OCI-LY1 (cell line): ENCODE measurements around the gene ZNF669.

Experiments used
- H2AFZ ChIP-seq: fragments of 200-600 bp; sonication (generic), shearing (Covaris generic); 2 replicates; pipeline ENCODE4 v1.6.0; 2014; ENCODE audit warnings: antibody characterized with exemption, mild to moderate bottlenecking, low read length
- H3F3A ChIP-seq: fragments of 200-600 bp; sonication (generic), shearing (Covaris generic); 2 replicates; pipeline ENCODE4 v1.6.0; 2014; ENCODE audit warnings: mild to moderate bottlenecking, antibody characterized with exemption, low read length, moderate library complexity; ENCODE audit not compliant: insufficient read depth
- H3K27ac ChIP-seq: fragments of 200-600 bp; sonication (generic); 2 replicates; pipeline ENCODE4 v1.5.1; 2014; ENCODE audit warnings: low read length, mixed run types, mild to moderate bottlenecking, low read depth; ENCODE audit not compliant: poor library complexity, severe bottlenecking
- H3K27me3 ChIP-seq: fragments of 200-600 bp; sonication (generic); 2 replicates; pipeline ENCODE4 v1.6.0; 2014; ENCODE audit warnings: antibody characterized with exemption, mild to moderate bottlenecking, low read length, moderate library complexity; ENCODE audit not compliant: insufficient read depth
- H3K36me3 ChIP-seq: fragments of 200-600 bp; sonication (generic); 2 replicates; pipeline ENCODE4 v1.6.1; 2014; ENCODE audit warnings: mild to moderate bottlenecking, antibody characterized with exemption, low read length, moderate library complexity, mixed read lengths; ENCODE audit not compliant: insufficient read depth
- H3K4me1 ChIP-seq: fragments of 200-600 bp; sonication (generic); 2 replicates; pipeline ENCODE4 v1.5.1; 2014; ENCODE audit warnings: mild to moderate bottlenecking, low read length, moderate library complexity; ENCODE audit not compliant: insufficient read depth, severe bottlenecking
- H3K4me2 ChIP-seq: fragments of 200-600 bp; sonication (generic), shearing (Covaris generic); 2 replicates; pipeline ENCODE4 v1.6.1; 2014; ENCODE audit warnings: low read length
- H3K4me3 ChIP-seq: fragments of 200-600 bp; sonication (generic); 2 replicates; pipeline ENCODE4 v1.5.1; 2014; ENCODE audit warnings: low read length, low read depth, mild to moderate bottlenecking, mixed read lengths; ENCODE audit not compliant: poor library complexity, severe bottlenecking
- H3K79me2 ChIP-seq: fragments of 200-600 bp; shearing (Covaris generic); 2 replicates; pipeline ENCODE4 v1.6.1; 2016; ENCODE audit warnings: mixed run types, low read length, mixed read lengths; ENCODE audit not compliant: insufficient read depth
- H3K9ac ChIP-seq: fragments of 200-600 bp; sonication (generic), shearing (Covaris generic); 2 replicates; pipeline ENCODE4 v1.6.1; 2014; ENCODE audit warnings: mild to moderate bottlenecking, low read length, mixed read lengths
- H3K9me2 ChIP-seq: fragments of 200-600 bp; sonication (generic), shearing (Covaris generic); 2 replicates; pipeline ENCODE4 v1.6.1; 2014; ENCODE audit warnings: low read depth, mild to moderate bottlenecking, low read length, mixed read lengths
- H3K9me3 ChIP-seq: fragments of 200-600 bp; shearing (Covaris generic); 2 replicates; pipeline ENCODE4 v1.6.1; 2014; ENCODE audit warnings: low read length, mixed read lengths
- H4K20me1 ChIP-seq: fragments of 200-600 bp; sonication (generic), shearing (Covaris generic); 2 replicates; pipeline ENCODE4 v1.6.0; 2016; ENCODE audit warnings: mild to moderate bottlenecking, low read length; ENCODE audit not compliant: insufficient read depth
- EZH2 ChIP-seq: fragments of 200-600 bp; sonication (generic), shearing (Covaris generic); IDR thresholded peaks from 2 replicates; pipeline ENCODE4 v1.8.0; 2017; ENCODE audit warnings: borderline replicate concordance, mixed run types, mild to moderate bottlenecking, antibody characterized with exemption, low read length, moderate library complexity, mixed read lengths
- TF ChIP-seq, protein P1 (sequence below): fragments of 200-600 bp; sonication (generic), shearing (Covaris generic); IDR thresholded peaks from 2 replicates; pipeline ENCODE4 v1.5.1; 2017; ENCODE audit warnings: mild to moderate bottlenecking, antibody characterized with exemption, low read length, moderate library complexity, mixed read lengths

The ZNF669 gene

DNA sequence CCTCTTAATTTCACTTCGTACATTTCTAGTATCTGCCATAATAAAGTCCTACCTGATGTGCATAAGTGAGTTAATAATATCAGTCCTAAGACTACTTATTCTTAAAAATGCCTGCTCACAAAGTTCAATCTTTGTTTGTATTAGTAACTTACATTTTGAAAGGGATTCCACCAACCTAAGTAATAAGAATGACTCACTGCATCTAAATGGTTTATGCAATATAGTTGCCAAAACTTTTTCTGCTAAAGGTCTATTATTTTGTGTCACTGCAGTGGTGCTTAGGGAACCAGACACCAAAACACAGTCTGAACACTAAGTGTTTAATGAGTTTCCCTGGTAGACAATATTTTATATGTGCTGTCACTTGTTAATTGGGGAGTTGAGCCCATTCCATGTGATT, 1.8 kb downstream of the ZNF669 start:
- Histone ChIP-seq H3K9me2 (no peaks in the 10 kb centered on the region), H3F3A (no peaks in the 10 kb centered on the region), H3K79me2 (no peaks in the 10 kb centered on the region; the same call in 1 of the 2 replicates), H3K9ac (no peak overlapping the region), H3K36me3 (peaks cover 53% of the 10 kb centered on the region), H3K4me2 (no peak overlapping the region), H3K4me1 (peaks cover 12% of the 10 kb centered on the region), H3K9me3 (peaks cover 43% of the 10 kb centered on the region), H3K27me3 (no peaks in the 10 kb centered on the region), H2AFZ (no peak overlapping the region), H3K4me3 (no peak overlapping the region), H4K20me1 (no peaks in the 10 kb centered on the region), H3K27ac (no peak overlapping the region)
- no peak for TF ChIP-seq EZH2
- TF ChIP-seq, protein P1, sequence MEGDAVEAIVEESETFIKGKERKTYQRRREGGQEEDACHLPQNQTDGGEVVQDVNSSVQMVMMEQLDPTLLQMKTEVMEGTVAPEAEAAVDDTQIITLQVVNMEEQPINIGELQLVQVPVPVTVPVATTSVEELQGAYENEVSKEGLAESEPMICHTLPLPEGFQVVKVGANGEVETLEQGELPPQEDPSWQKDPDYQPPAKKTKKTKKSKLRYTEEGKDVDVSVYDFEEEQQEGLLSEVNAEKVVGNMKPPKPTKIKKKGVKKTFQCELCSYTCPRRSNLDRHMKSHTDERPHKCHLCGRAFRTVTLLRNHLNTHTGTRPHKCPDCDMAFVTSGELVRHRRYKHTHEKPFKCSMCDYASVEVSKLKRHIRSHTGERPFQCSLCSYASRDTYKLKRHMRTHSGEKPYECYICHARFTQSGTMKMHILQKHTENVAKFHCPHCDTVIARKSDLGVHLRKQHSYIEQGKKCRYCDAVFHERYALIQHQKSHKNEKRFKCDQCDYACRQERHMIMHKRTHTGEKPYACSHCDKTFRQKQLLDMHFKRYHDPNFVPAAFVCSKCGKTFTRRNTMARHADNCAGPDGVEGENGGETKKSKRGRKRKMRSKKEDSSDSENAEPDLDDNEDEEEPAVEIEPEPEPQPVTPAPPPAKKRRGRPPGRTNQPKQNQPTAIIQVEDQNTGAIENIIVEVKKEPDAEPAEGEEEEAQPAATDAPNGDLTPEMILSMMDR, result no peak

DNA sequence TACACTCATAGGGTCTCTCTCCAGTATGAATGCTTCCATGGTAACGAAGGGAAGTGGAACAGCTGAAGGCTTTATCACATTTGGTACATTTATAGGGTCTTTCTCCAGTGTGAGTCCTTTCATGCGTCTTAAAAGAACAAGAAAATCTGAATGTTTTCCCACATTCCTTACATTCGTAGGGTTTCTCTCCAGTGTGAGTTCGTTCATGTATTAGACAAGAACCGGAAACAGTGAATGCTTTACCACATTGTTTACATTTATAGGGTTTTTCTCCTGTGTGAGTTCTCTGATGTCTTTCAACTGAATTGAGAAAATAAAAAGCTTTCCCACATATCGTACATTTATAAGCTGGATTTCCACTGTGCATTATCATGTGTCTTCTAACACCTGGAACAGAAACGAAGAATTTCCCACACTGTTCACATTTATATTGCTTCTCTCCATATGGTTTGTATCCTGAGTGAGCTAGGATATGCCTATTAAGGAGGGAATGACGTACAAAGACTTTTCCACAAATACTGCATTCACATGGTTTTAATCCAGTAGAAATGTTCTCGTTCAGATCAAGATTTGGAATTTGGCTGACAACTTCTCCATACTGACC, 3.4 kb downstream of the ZNF669 start:
- Histone ChIP-seq H4K20me1 (no peaks in the 10 kb centered on the region), H3K36me3 (peaks cover 57% of the 10 kb centered on the region), H3K79me2 (no peaks in the 10 kb centered on the region; the same call in 1 of the 2 replicates)

DNA sequence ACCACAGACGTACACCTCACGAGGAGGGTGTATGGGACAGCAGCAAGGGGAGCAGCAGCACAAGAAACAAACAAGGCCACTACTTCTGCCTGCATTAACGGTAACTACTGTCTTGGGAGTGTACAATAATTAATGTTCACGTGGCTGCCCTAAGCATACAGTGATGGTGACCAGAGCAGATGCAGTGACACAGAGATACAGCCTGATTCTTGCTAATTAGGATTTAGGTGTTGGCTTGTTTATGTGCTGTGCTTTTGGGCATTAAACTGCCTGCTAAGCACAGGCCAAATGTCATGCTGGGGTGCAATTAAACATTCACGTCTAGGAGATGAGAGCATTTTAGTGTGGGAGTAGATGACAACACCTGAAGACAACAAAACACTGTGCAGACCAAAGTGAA, 7.2 kb downstream of the ZNF669 start:
- Histone ChIP-seq H3K4me1 (no peaks in the 10 kb centered on the region), H3K9me2 (no peaks in the 10 kb centered on the region), H3K27me3 (no peaks in the 10 kb centered on the region), H4K20me1 (no peaks in the 10 kb centered on the region), H3K36me3 (peaks cover 46% of the 10 kb centered on the region), H2AFZ (no peak overlapping the region), H3F3A (no peaks in the 10 kb centered on the region), H3K4me2 (no peak overlapping the region), H3K79me2 (no peaks in the 10 kb centered on the region), H3K27ac (no peak overlapping the region), H3K9ac (no peak overlapping the region), H3K4me3 (no peak overlapping the region), H3K9me3 (peaks cover 42% of the 10 kb centered on the region)
- TF ChIP-seq, protein P1, result no peak
- TF ChIP-seq EZH2, result no peak

More for the DNA sequence above, 3.4 kb downstream of the ZNF669 start:
- no peak overlapping the region for H3K4me2 ChIP-seq
- no peak overlapping the region for H3K27ac ChIP-seq
- H3K27me3 ChIP-seq, result no peaks in the 10 kb centered on the region
- H3K9ac ChIP-seq, result no peak overlapping the region
- H3K4me3 ChIP-seq, result no peak overlapping the region
- peaks cover 12% of the 10 kb centered on the region for H3K4me1 ChIP-seq
- H3K9me2 ChIP-seq, result no peaks in the 10 kb centered on the region
- TF ChIP-seq, protein P1, result no peak
- no peak for TF ChIP-seq EZH2
- peaks cover 54% of the 10 kb centered on the region for H3K9me3 ChIP-seq
- H3F3A ChIP-seq, result no peaks in the 10 kb centered on the region
- no peak overlapping the region for H2AFZ ChIP-seq
